ENCODE measurements around the gene HUNK. TPM values are rescaled to one million over a fixed set of nuclear protein-coding genes. Genes with fewer than 3 reads are reported as not detected.

The HUNK gene
- total RNA-seq, 2 experiments from 2014 or later = not detected

- POLR2A ChIA-PET = no interaction called here
- H3K4me1 Mint-ChIP-seq (ENCODE audit: low read depth) = no peaks in the 10 kb centered on the region
- ATAC-seq (ENCODE audit: poor library complexity) (no peak), DNase-seq (no peak)
- Histone ChIP-seq H3K4me3 (ENCODE audit: low read length) (no peak overlapping the region), H3K27ac (ENCODE audit: low read depth in 1 of 2, low read length in 2 of 2) (no peak overlapping the region), H3K9me3 (ENCODE audit: control insufficient read depth in 1 of 2, insufficient read depth in 1 of 2, low read length in 2 of 2) (no peaks in the 10 kb centered on the region), H3K4me1 (ENCODE audit: insufficient read depth, low read length) (no peaks in the 10 kb centered on the region), H3K36me3 (ENCODE audit: insufficient read depth, low read length) (no peaks in the 10 kb centered on the region), H3K27me3 (ENCODE audit: control insufficient read depth in 1 of 2, insufficient read depth in 2 of 2, low read length in 2 of 2) (peaks cover 2 to 16% of the 10 kb centered on the region in 2 experiments)
- no peak overlapping the region for H3K27ac Mint-ChIP-seq
- H3K27me3 Mint-ChIP-seq = peaks cover 10% of the 10 kb centered on the region
- no peak for TF ChIP-seq CTCF (IDR thresholded peaks at IDR 0.05)
- no peak overlapping the region for H3K4me3 Mint-ChIP-seq
- no peaks in the 10 kb centered on the region for H3K9me3 Mint-ChIP-seq
- CTCF ChIA-PET = no interaction called here
- no peaks in the 10 kb centered on the region for H3K36me3 Mint-ChIP-seq (ENCODE audit: low read depth)
- intact Hi-C loops (cut with DNase I, micrococcal nuclease) = no loop called here
Observed at GRCh38 chr21:31892686-31893085, 19.9 kb downstream of the HUNK start.

GRCh38 chr21:31893851-31894415, 21.1 kb downstream of the HUNK start:
- intact Hi-C loops (cut with DNase I, micrococcal nuclease) = no loop called here
- Mint-ChIP-seq H3K27me3 (peaks cover 6% of the 10 kb centered on the region), H3K27ac (no peak overlapping the region), H3K36me3 (ENCODE audit: low read depth) (no peaks in the 10 kb centered on the region), H3K9me3 (no peaks in the 10 kb centered on the region), H3K4me1 (ENCODE audit: low read depth) (peaks cover 3% of the 10 kb centered on the region), H3K4me3 (no peak overlapping the region)
- H3K9me3 ChIP-seq (ENCODE audit: control insufficient read depth in 1 of 2, insufficient read depth in 1 of 2, low read length in 2 of 2) = no peaks in the 10 kb centered on the region
- no peak for ATAC-seq (ENCODE audit: poor library complexity)
- peaks cover 2 to 16% of the 10 kb centered on the region in 2 experiments for H3K27me3 ChIP-seq (ENCODE audit: control insufficient read depth in 1 of 2, insufficient read depth in 2 of 2, low read length in 2 of 2)
- TF ChIP-seq CTCF (IDR thresholded peaks at IDR 0.05) = no peak
- no peak overlapping the region for H3K4me3 ChIP-seq (ENCODE audit: low read length)
- H3K4me1 ChIP-seq (ENCODE audit: insufficient read depth, low read length) = no peaks in the 10 kb centered on the region
- no peak for DNase-seq
- no peaks in the 10 kb centered on the region for H3K36me3 ChIP-seq (ENCODE audit: insufficient read depth, low read length)
- no peak overlapping the region for H3K27ac ChIP-seq (ENCODE audit: low read depth in 1 of 2, low read length in 2 of 2)
- ChIA-PET POLR2A (no interaction called here), CTCF (no interaction called here)

- intact Hi-C loops (cut with DNase I, micrococcal nuclease) = no loop called here
- no peaks in the 10 kb centered on the region for H3K36me3 ChIP-seq (ENCODE audit: insufficient read depth, low read length)
- no peak overlapping the region for H3K4me3 ChIP-seq (ENCODE audit: low read length)
- no peak overlapping the region for H3K27ac Mint-ChIP-seq
- H3K4me1 Mint-ChIP-seq (ENCODE audit: low read depth) = peaks cover 8% of the 10 kb centered on the region
- H3K4me1 ChIP-seq (ENCODE audit: insufficient read depth, low read length) = no peaks in the 10 kb centered on the region
- H3K9me3 Mint-ChIP-seq = no peaks in the 10 kb centered on the region
- ChIA-PET CTCF (no interaction called here), POLR2A (no interaction called here)
- H3K4me3 Mint-ChIP-seq = no peak overlapping the region
- no peak for DNase-seq
- peaks cover 2 to 16% of the 10 kb centered on the region in 2 experiments for H3K27me3 ChIP-seq (ENCODE audit: control insufficient read depth in 1 of 2, insufficient read depth in 2 of 2, low read length in 2 of 2)
- H3K9me3 ChIP-seq (ENCODE audit: control insufficient read depth in 1 of 2, insufficient read depth in 1 of 2, low read length in 2 of 2) = no peaks in the 10 kb centered on the region
- H3K27ac ChIP-seq (ENCODE audit: low read depth in 1 of 2, low read length in 2 of 2) = no peak overlapping the region
- peaks cover 6% of the 10 kb centered on the region for H3K27me3 Mint-ChIP-seq
- ATAC-seq (ENCODE audit: poor library complexity) = no peak
- H3K36me3 Mint-ChIP-seq (ENCODE audit: low read depth) = no peaks in the 10 kb centered on the region
- TF ChIP-seq CTCF (IDR thresholded peaks at IDR 0.05) = no peak
Observed at GRCh38 chr21:31894457-31894856, 21.6 kb downstream of the HUNK start.

Measured in CD4-positive, alpha-beta T cell (primary cell).